ENCODE measurements around the gene SFXN4. TPM values are rescaled to one million over a fixed set of nuclear protein-coding genes. Genes with fewer than 3 reads are reported as not detected.

SFXN4 gene
- total RNA-seq, 3 donors from 2014 or later (not counting 1 experiment from before 2014, with no cell fraction given) = 5.5 to 13.7 (median 8.1) TPM

- H3K27ac ChIP-seq (ENCODE audit: low read length) = peak within 1 kb of the TSS; percentile 75
- no peaks in the 10 kb centered on the region for H3K27me3 Mint-ChIP-seq (ENCODE audit: low read depth in 2 of 2)
- H3K4me1 ChIP-seq (ENCODE audit: control insufficient read depth, insufficient read depth, low read length) = peaks cover 19% of the 10 kb centered on the region
- peak within 1 kb of the TSS; percentile 96 for H3K4me3 ChIP-seq (ENCODE audit: low read length)
- peaks cover 6% of the 10 kb centered on the region for H3K36me3 ChIP-seq (ENCODE audit: control insufficient read depth, insufficient read depth, low read length)
- H3K4me1 Mint-ChIP-seq = peaks cover 6 to 13% of the 10 kb centered on the region in 2 donors
- peak within 1 kb of the TSS; percentile 97 for H3K4me3 Mint-ChIP-seq
- H3K36me3 Mint-ChIP-seq = no peaks in the 10 kb centered on the region
- intact Hi-C loops (cut with micrococcal nuclease) = loop anchor here (1.0 to 5.0 kb wide), 3 partner anchors 13 to 96 kb away; partner anchors contain the start of genes EIF3A, GRK5 and SFXN4
- 0% methylated on average over 45 of the region's 45 CpGs for WGBS (ENCODE audit: insufficient coverage)
- H3K27me3 ChIP-seq (ENCODE audit: control insufficient read depth, insufficient read depth, low read length) = no peaks in the 10 kb centered on the region
- no peaks in the 10 kb centered on the region for H3K9me3 ChIP-seq (ENCODE audit: control insufficient read depth, insufficient read depth, low read length)
- peak; percentile 90 to 94 for DNase-seq
- TF ChIP-seq CTCF (IDR thresholded peaks at IDR 0.05) = peak; percentile 14
- H3K27ac Mint-ChIP-seq = peak within 1 kb of the TSS; percentile 87 to 98
- no peaks in the 10 kb centered on the region for H3K9me3 Mint-ChIP-seq
- peak; percentile 98 to 99 (median 99) for ATAC-seq
Measured at GRCh38 chr10:119178372-119179119, 13.0 kb upstream of the SFXN4 start, which contains the start of gene PRDX3. PRDX3 (minus strand) TSS chr10:119178812; CDS start chr10:119178790, 22 bp downstream.

GRCh38 chr10:119177708-119178371, 12.3 kb upstream of the SFXN4 start:
- no peaks in the 10 kb centered on the region for H3K27me3 ChIP-seq (ENCODE audit: control insufficient read depth, insufficient read depth, low read length)
- DNase-seq (no peak), ATAC-seq (peak; percentile 1 to 18 (median 10))
- H3K36me3 Mint-ChIP-seq = no peaks in the 10 kb centered on the region
- H3K27ac Mint-ChIP-seq = peak overlapping the region; percentile 87 to 98
- peaks cover 19% of the 10 kb centered on the region for H3K4me1 ChIP-seq (ENCODE audit: control insufficient read depth, insufficient read depth, low read length)
- H3K9me3 ChIP-seq (ENCODE audit: control insufficient read depth, insufficient read depth, low read length) = no peaks in the 10 kb centered on the region
- 24% methylated on average over 21 of the region's 21 CpGs for WGBS (ENCODE audit: insufficient coverage)
- H3K4me3 Mint-ChIP-seq = peak overlapping the region; percentile 97
- peaks cover 6 to 13% of the 10 kb centered on the region in 2 donors for H3K4me1 Mint-ChIP-seq
- no peak for TF ChIP-seq CTCF (IDR thresholded peaks at IDR 0.05)
- peaks cover 8% of the 10 kb centered on the region for H3K36me3 ChIP-seq (ENCODE audit: control insufficient read depth, insufficient read depth, low read length)
- peak overlapping the region; percentile 96 for H3K4me3 ChIP-seq (ENCODE audit: low read length)
- peak overlapping the region; percentile 75 for H3K27ac ChIP-seq (ENCODE audit: low read length)
- no peaks in the 10 kb centered on the region for H3K9me3 Mint-ChIP-seq
- no peaks in the 10 kb centered on the region for H3K27me3 Mint-ChIP-seq (ENCODE audit: low read depth in 2 of 2)
- intact Hi-C loops (cut with micrococcal nuclease) = loop anchor here (1.0 to 5.0 kb wide), 3 partner anchors 13 to 96 kb away; partner anchors contain the start of genes EIF3A, GRK5 and SFXN4

- TF ChIP-seq CTCF (IDR thresholded peaks at IDR 0.05) = no peak
- H3K4me3 Mint-ChIP-seq = peak overlapping the region; percentile 42
- intact Hi-C loops (cut with micrococcal nuclease) = loop anchor here (5.0 kb wide), 1 partner anchor 94 kb away; the partner anchor contains the start of gene EIF3A
- no peaks in the 10 kb centered on the region for H3K9me3 Mint-ChIP-seq
- no peaks in the 10 kb centered on the region for H3K27me3 Mint-ChIP-seq (ENCODE audit: low read depth in 2 of 2)
- H3K27ac Mint-ChIP-seq = no peak overlapping the region
- Histone ChIP-seq H3K36me3 (ENCODE audit: control insufficient read depth, insufficient read depth, low read length) (peaks cover 23% of the 10 kb centered on the region), H3K27ac (ENCODE audit: low read length) (no peak overlapping the region), H3K4me1 (ENCODE audit: control insufficient read depth, insufficient read depth, low read length) (peaks cover 19% of the 10 kb centered on the region), H3K27me3 (ENCODE audit: control insufficient read depth, insufficient read depth, low read length) (no peaks in the 10 kb centered on the region), H3K4me3 (ENCODE audit: low read length) (no peak overlapping the region), H3K9me3 (ENCODE audit: control insufficient read depth, insufficient read depth, low read length) (no peaks in the 10 kb centered on the region)
- H3K4me1 Mint-ChIP-seq = peaks cover 6 to 13% of the 10 kb centered on the region in 2 donors
- 73% methylated on average over 6 of the region's 6 CpGs for WGBS (ENCODE audit: insufficient coverage)
- no peaks in the 10 kb centered on the region for H3K36me3 Mint-ChIP-seq
- ATAC-seq (no peak), DNase-seq (no peak)
Measured at GRCh38 chr10:119176166-119176565, 10.7 kb upstream of the SFXN4 start.
